ENCODE data around the gene BTNL2.
A peak's percentile ranks its signal among the peaks of the same experiment; 100 is the strongest.

GRCh38 chr6:32413427-32414047, 6.6 kb upstream of the BTNL2 start:
- peak in 1 of 3 donors; percentile 33 for TF ChIP-seq POLR2AphosphoS5 (IDR thresholded peaks at IDR 0.05)
- no peak for TF ChIP-seq POLR2A (IDR thresholded peaks at IDR 0.05)
- TF ChIP-seq CTCF (IDR thresholded peaks at IDR 0.05 in 8 of 11, conservative IDR thresholded peaks at IDR 0.05 in 3 of 11) = peak; percentile 91 to 97 (median 95)
